H1 (cell line): ENCODE measurements around the gene LCN15. TPM values are rescaled to one million over a fixed set of nuclear protein-coding genes. Genes with fewer than 3 reads are reported as not detected.

Source experiments
- CTCF ChIA-PET: fragments of 300-600 bp; sonication (Branson Sonifier 250); formaldehyde crosslinking; loops from one replicate; lab custom pipeline; 2021; ENCODE audit not compliant: partially characterized antibody; lab: Charles Lee
- POLR2A ChIA-PET: fragments of 300-600 bp; sonication (Branson Sonifier 250); formaldehyde crosslinking; loops from one replicate; lab custom pipeline; 2021; ENCODE audit warnings: inconsistent platforms; ENCODE audit not compliant: partially characterized antibody; lab: Charles Lee
- DNase-seq, 2 experiments: peaks; one replicate each; pipeline versions ENCODE4 v3.0.0 to v3.0.0-alpha.2; 2010 to 2022; ENCODE audit warnings: low spot score in 2 of 2, low read depth in 1 of 2, mixed read lengths in 1 of 2
- FAIRE-seq: peaks from 2 replicates; lab custom pipeline; 2011; peaks lifted over from hg19 to GRCh38; lab: Jason Lieb, UNC
- H2AFZ ChIP-seq: 2 replicates; pipeline ENCODE4 v1.8.1; 2012; ENCODE audit warnings: low read length, inconsistent platforms
- H2AK5ac ChIP-seq: 2 replicates; pipeline ENCODE4 v1.6.1; 2013; ENCODE audit warnings: low read depth, low read length
- H2BK120ac ChIP-seq: replicated peaks from 2 replicates; pipeline ENCODE3; 2013; ENCODE audit warnings: low read depth, low read length, inconsistent platforms
- H2BK12ac ChIP-seq: 2 replicates; pipeline ENCODE4 v1.6.1; 2013; ENCODE audit warnings: low read depth, low read length
- H2BK15ac ChIP-seq: 2 replicates; pipeline ENCODE4 v1.6.1; 2013; ENCODE audit warnings: low read length
- H2BK20ac ChIP-seq: 2 replicates; pipeline ENCODE4 v1.6.1; 2013; ENCODE audit warnings: low read length
- H2BK5ac ChIP-seq: 2 replicates; pipeline ENCODE4 v1.6.1; 2013; ENCODE audit warnings: low read depth, low read length
- H3K14ac ChIP-seq: 2 replicates; pipeline ENCODE4 v1.6.1; 2013; ENCODE audit warnings: inconsistent platforms; ENCODE audit not compliant: insufficient read length
- H3K18ac ChIP-seq: 2 replicates; pipeline ENCODE4 v1.6.1; 2013; ENCODE audit warnings: low read length; ENCODE audit errors: extremely low read depth
- H3K23ac ChIP-seq: 2 replicates; pipeline ENCODE4 v1.6.1; 2013; ENCODE audit warnings: inconsistent platforms; ENCODE audit not compliant: insufficient read length
- H3K23me2 ChIP-seq: 2 replicates; pipeline ENCODE4 v1.6.1; 2013; ENCODE audit warnings: low read depth, low read length
- H3K27ac ChIP-seq: 2 replicates; pipeline ENCODE4 v1.6.1; 2011; ENCODE audit warnings: low read depth, low read length, inconsistent platforms
- H3K27me3 ChIP-seq, 4 experiments: replicated peaks in 1 of 4; 1 replicate in 1 of 4; 2 replicates in 3 of 4; pipeline versions ENCODE4 v1.6.1 to v1.8.1; 2011 to 2013; ENCODE audit warnings: low read length in 3 of 4, mild to moderate bottlenecking in 3 of 4, inconsistent platforms in 2 of 4, mixed read lengths in 2 of 4, moderate library complexity in 1 of 4; ENCODE audit not compliant: control insufficient read depth in 3 of 4, insufficient read depth in 3 of 4; ENCODE audit errors: extremely low read depth in 1 of 4
- H3K36me3 ChIP-seq, 4 experiments: 2 replicates each; pipeline versions ENCODE4 v1.6.1 to v1.8.1; 2011 to 2013; ENCODE audit warnings: mild to moderate bottlenecking in 4 of 4, low read length in 3 of 4, moderate library complexity in 2 of 4, control low read depth in 1 of 4, inconsistent platforms in 1 of 4; ENCODE audit not compliant: insufficient read depth in 4 of 4, control insufficient read depth in 2 of 4
- H3K4ac ChIP-seq: replicated peaks from 2 replicates; pipeline ENCODE3; 2013; ENCODE audit warnings: low read length, low read depth, mixed read lengths, inconsistent platforms; ENCODE audit not compliant: insufficient read length
- H3K4me1 ChIP-seq, 4 experiments: replicated peaks in 1 of 4; 1 replicate in 1 of 4; 2 replicates in 3 of 4; pipeline versions ENCODE4 v1.6.1 to v1.8.1; 2011 to 2013; ENCODE audit warnings: low read length in 3 of 4, inconsistent platforms in 2 of 4, mixed read lengths in 1 of 4; ENCODE audit not compliant: insufficient read depth in 4 of 4, control insufficient read depth in 3 of 4
- H3K4me2 ChIP-seq, 2 experiments: 2 replicates each; pipeline versions ENCODE4 v1.6.1 to v1.8.1; 2011 to 2013; ENCODE audit warnings: low read depth in 2 of 2, low read length in 2 of 2, control low read depth in 1 of 2, inconsistent platforms in 1 of 2, mild to moderate bottlenecking in 1 of 2; ENCODE audit not compliant: insufficient read depth in 1 of 2
- H3K4me3 ChIP-seq, 4 experiments: fragments of 200-600, 300-600 bp in 1 of 4; sonication (generic), shearing (Covaris generic), sonication (Bioruptor Twin) in 1 of 4; 2 replicates each; pipeline versions ENCODE4 v1.5.1 to v1.8.1; 2011 to 2016; ENCODE audit warnings: low read length in 4 of 4, low read depth in 3 of 4, control low read depth in 2 of 4, inconsistent platforms in 2 of 4, mild to moderate bottlenecking in 2 of 4, mixed read lengths in 1 of 4, moderate library complexity in 1 of 4; ENCODE audit not compliant: insufficient read depth in 2 of 4; ENCODE audit errors: extremely low read depth in 1 of 4
- H3K56ac ChIP-seq: replicated peaks from 2 replicates; pipeline ENCODE3; 2013; ENCODE audit warnings: low read depth, mild to moderate bottlenecking, mixed read lengths, low read length, inconsistent platforms; ENCODE audit not compliant: insufficient read length
- H3K79me1 ChIP-seq: 2 replicates; pipeline ENCODE4 v1.6.1; 2013; ENCODE audit warnings: low read depth, low read length, control low read depth
- H3K79me2 ChIP-seq, 2 experiments: 2 replicates each; pipeline versions ENCODE4 v1.6.1 to v1.8.1; 2012 to 2013; ENCODE audit warnings: low read length in 2 of 2, mild to moderate bottlenecking in 2 of 2, inconsistent platforms in 1 of 2; ENCODE audit not compliant: insufficient read depth in 2 of 2, control insufficient read depth in 1 of 2
- H3K9ac ChIP-seq, 4 experiments: replicated peaks in 1 of 4; 1 replicate in 1 of 4; 2 replicates in 3 of 4; pipeline versions ENCODE4 v1.6.1 to v1.8.1; 2011 to 2013; ENCODE audit warnings: low read depth in 3 of 4, low read length in 3 of 4, control low read depth in 2 of 4, mild to moderate bottlenecking in 2 of 4, moderate library complexity in 2 of 4, inconsistent platforms in 1 of 4; ENCODE audit errors: extremely low read depth in 1 of 4
- H3K9me3 ChIP-seq, 2 experiments: 2 replicates each; pipeline versions ENCODE4 v1.6.1 to v1.8.1; 2012 to 2013; ENCODE audit warnings: mild to moderate bottlenecking in 2 of 2, moderate library complexity in 2 of 2, control low read depth in 1 of 2, inconsistent platforms in 1 of 2, low read depth in 1 of 2, low read length in 1 of 2, mixed read lengths in 1 of 2; ENCODE audit not compliant: insufficient read depth in 2 of 2
- H4K20me1 ChIP-seq, 2 experiments: replicated peaks in 1 of 2; 2 replicates each; pipeline versions ENCODE3 to v1.8.1; 2011 to 2013; ENCODE audit warnings: inconsistent platforms in 2 of 2, low read length in 2 of 2, mild to moderate bottlenecking in 1 of 2; ENCODE audit not compliant: insufficient read depth in 2 of 2, control insufficient read depth in 1 of 2
- H4K5ac ChIP-seq: 2 replicates; pipeline ENCODE4 v1.6.1; 2013; ENCODE audit warnings: low read length, low read depth, mixed read lengths, inconsistent platforms; ENCODE audit not compliant: insufficient read length
- H4K8ac ChIP-seq: 2 replicates; pipeline ENCODE4 v1.8.0; 2013; ENCODE audit warnings: mild to moderate bottlenecking, moderate library complexity, low read length, inconsistent platforms; ENCODE audit not compliant: insufficient read depth; ENCODE audit errors: extremely low read depth
- H4K91ac ChIP-seq: replicated peaks from 2 replicates; pipeline ENCODE3; 2013; ENCODE audit warnings: low read length, mixed read lengths, inconsistent platforms; ENCODE audit not compliant: insufficient read length
- ASH2L ChIP-seq: fragments of 200-600, 300-600 bp; sonication (generic); IDR thresholded peaks from one replicate; pipeline ENCODE4 v1.7.1; 2017; ENCODE audit warnings: low read length
- HDAC2 ChIP-seq, 2 experiments: fragments of 300-600 bp in 1 of 2; sonication (generic) in 1 of 2; IDR thresholded peaks; 2 replicates each; pipeline ENCODE4 v1.6.1; 2011 to 2012; ENCODE audit warnings: low read depth in 2 of 2, low read length in 2 of 2, mild to moderate bottlenecking in 2 of 2, moderate library complexity in 2 of 2, borderline replicate concordance in 1 of 2, inconsistent platforms in 1 of 2
- KDM1A ChIP-seq: fragments of 200-600, 300-600 bp; sonication (generic); IDR thresholded peaks from 2 replicates; pipeline ENCODE4 v1.7.1; 2016; ENCODE audit warnings: mild to moderate bottlenecking, low read length, borderline replicate concordance
- MAFK ChIP-seq: IDR thresholded peaks from 2 replicates; pipeline ENCODE4 v1.6.1; 2012; ENCODE audit warnings: low read depth, mild to moderate bottlenecking, improper control_type of control experiment, low read length
- SP4 ChIP-seq: IDR thresholded peaks from 2 replicates; pipeline ENCODE4 v1.6.1; 2012; ENCODE audit warnings: low read length, inconsistent platforms
- SUZ12 ChIP-seq: fragments of 200-600 bp; sonication (generic); IDR thresholded peaks from 2 replicates; pipeline ENCODE4 v1.6.1; 2012; ENCODE audit warnings: mild to moderate bottlenecking, inconsistent platforms, low read length, moderate library complexity, mixed read lengths
- WGBS, 2 experiments: shearing (Covaris generic) in 1 of 2; methylation state at CpG; one replicate each; pipeline versions ENCODE4 v1.1.6 to v1.1.7; 2013 to 2015; ENCODE audit warnings: low lambda C conversion rate in 2 of 2, mixed read lengths in 2 of 2, inconsistent platforms in 1 of 2, low coverage in 1 of 2, missing lambda C conversion rate in 1 of 2; ENCODE audit not compliant: insufficient replicate concordance in 2 of 2, insufficient coverage in 1 of 2, insufficient read length in 1 of 2; ENCODE audit errors: extremely low coverage in 1 of 2, missing lambda C conversion rate in 1 of 2; 5-methylcytosine and 5-hydroxymethylcytosine counted together
- polyA plus RNA-seq, 7 experiments: library from polyadenylated mRNA; depleted of rRNA in 3 of 7; stranded (reverse) in 5 of 7; unstranded in 2 of 7; fragments of >200 nt in 5 of 7; fragments of 200-250 nt in 2 of 7; gene quantifications; 1 replicate in 5 of 7; 2 replicates in 1 of 7; 4 replicates in 1 of 7; pipeline versions ENCODE4 v1.2.1 to v1.2.3, GENCODE V29; 2011 to 2013; ENCODE audit warnings: missing spikeins in 2 of 7, mixed read lengths in 2 of 7
- total RNA-seq: library from RNA; stranded (reverse); fragmentation: NEBNext Ultra II Directional; extraction: Animal tissue kit (Norgen Biotek cat#: 25700); gene quantifications from 2 replicates; pipeline ENCODE4 v1.2.1, GENCODE V29; 2021

The LCN15 gene
- total and polyA plus RNA-seq, 2 of the 8 experiments (the other 6 are each of a cell fraction or from before 2014, with no cell fraction given): 0.08 to 0.47 TPM

GRCh38 chr9:136756134-136756438 lies 8.2 kb downstream of the LCN15 start:
- Histone ChIP-seq H3K27ac (no peak overlapping the region), H4K5ac (no peak overlapping the region), H3K79me2 (no peaks in the 10 kb centered on the region), H3K4me3 (no peak overlapping the region)
- 92% methylated on average over 4 of the region's 4 CpGs; no CpG with 5 or more reads in 1 of the 2 experiments for WGBS, 2 experiments
- no peak for FAIRE-seq
- TF ChIP-seq KDM1A (peak; percentile 66; the same call in 1 of the 2 replicates), SUZ12 (no peak), MAFK (no peak), HDAC2 (IDR thresholded peaks at IDR 0.05; ENCODE audit: borderline replicate concordance in 1 of 2, low read depth in 2 of 2, low read length in 2 of 2) (peak in 1 of 2 experiments; percentile 98; a peak in 1 of 4 replicates), SP4 (no peak), ASH2L (no peak)
- TF ChIP-seq, all 59 proteins: peak for 2
- Histone ChIP-seq H2BK15ac (no peak overlapping the region), H4K20me1 (no peaks in the 10 kb centered on the region), H3K79me1 (no peaks in the 10 kb centered on the region), H3K36me3 (no peaks in the 10 kb centered on the region), H3K23me2 (no peaks in the 10 kb centered on the region), H2BK120ac (no peak overlapping the region), H4K91ac (no peak overlapping the region), H3K9me3 (peaks cover 3 to 12% of the 10 kb centered on the region in 2 experiments; a peak in 1 of 4 replicates), H2AK5ac (0 out of 2 replicates have a peak overlapping the region, but pooled peaks have one; percentile 8), H3K4me2 (no peak overlapping the region), H3K23ac (no peak overlapping the region), H2BK5ac (no peak overlapping the region), H3K4ac (no peak overlapping the region), H3K56ac (no peak overlapping the region), H4K8ac (no peak overlapping the region), H3K4me1 (no peaks in the 10 kb centered on the region; a peak in 1 of 7 replicates), H2AFZ (no peak overlapping the region), H2BK12ac (no peak overlapping the region), H2BK20ac (no peak overlapping the region), H3K9ac (no peak overlapping the region), H3K14ac (no peak overlapping the region), H3K27me3 (no peaks in the 10 kb centered on the region), H3K18ac (no peak overlapping the region)
- ChIA-PET CTCF (interaction anchor here (1.0 to 1.3 kb wide), 2 partner anchors 13 to 86 kb away, joined by 5 read pairs; partner anchors contain the start of gene AJM1), POLR2A (interaction anchor here (3.0 kb wide), 1 partner anchor 29 kb away, joined by 26 read pairs; no protein-coding TSS in a partner anchor)
- DNase-seq: no peak
